ENCODE results near the gene ALPK3.

- no peak for TF ChIP-seq CTCF (IDR thresholded peaks at IDR 0.05; ENCODE audit: low read depth, low read length)
- TF ChIP-seq EZH2phosphoT487 (IDR thresholded peaks at IDR 0.05; ENCODE audit: low read depth): no peak
These were observed 22.6 kb downstream of the ALPK3 start for GRCh38 chr15:84839714-84840113.
